Measurements from ENCODE around the gene RBM47. TPM values are rescaled to one million over a fixed set of nuclear protein-coding genes. Genes with fewer than 3 reads are reported as not detected.

RBM47 gene
- total and polyA plus RNA-seq, 8 donors, result 12.3 to 59.6 (median 32.4) TPM

DNA sequence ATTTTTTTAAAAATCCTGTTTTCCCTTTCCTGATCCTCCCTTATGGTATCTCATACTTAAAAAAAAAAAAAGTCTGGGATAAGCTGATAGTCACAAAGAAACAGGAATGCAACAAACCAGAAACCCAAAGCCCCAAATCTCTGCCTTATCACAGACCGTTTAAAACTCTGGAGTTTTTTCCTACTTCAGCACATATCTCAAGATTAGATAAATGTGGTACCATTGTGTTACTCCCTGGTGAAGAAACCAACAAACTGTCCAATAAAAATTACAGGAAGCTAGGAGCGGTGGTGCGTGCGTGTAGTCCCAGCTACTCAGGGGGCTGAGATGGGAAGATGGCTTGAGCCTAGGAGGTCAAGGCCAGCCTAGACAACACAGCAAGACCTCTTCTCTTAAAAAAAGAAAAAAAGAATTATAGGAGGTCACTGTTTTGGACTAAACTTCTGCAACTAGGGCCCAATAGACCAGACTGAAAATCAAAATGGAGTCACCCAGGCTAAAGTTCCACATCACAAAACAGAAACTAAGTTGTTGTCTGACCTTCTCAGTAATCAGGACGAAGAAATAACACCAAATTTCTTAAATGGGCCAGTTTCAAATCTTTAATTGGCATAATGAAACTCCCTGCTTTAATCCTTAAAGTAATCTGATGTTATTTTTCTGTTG is 51.9 kb downstream of the RBM47 start:
- H3K4me1 ChIP-seq, result peaks cover 4 to 34% (median 20%) of the 10 kb centered on the region in 3 donors
- H3K4me3 ChIP-seq, result peak overlapping the region in 2 of 4 donors; percentile 17 to 19
- FAIRE-seq (no peak), ATAC-seq (peak in 2 of 4 donors; percentile 1 to 2), DNase-seq (no peak)
- intact Hi-C loops (cut with DNase I), result no loop called here
- WGBS, 2 donors, result 46 to 58% methylated on average over 5 of the region's 5 CpGs
- no peaks in the 10 kb centered on the region for H3K36me3 ChIP-seq
- H3K27ac ChIP-seq, result peak overlapping the region; percentile 75 to 90 (median 84)
- no peaks in the 10 kb centered on the region for H3K9me3 ChIP-seq
- H3K27me3 ChIP-seq, result no peaks in the 10 kb centered on the region
- TF ChIP-seq CTCF (IDR thresholded peaks at IDR 0.05), result no peak

DNA sequence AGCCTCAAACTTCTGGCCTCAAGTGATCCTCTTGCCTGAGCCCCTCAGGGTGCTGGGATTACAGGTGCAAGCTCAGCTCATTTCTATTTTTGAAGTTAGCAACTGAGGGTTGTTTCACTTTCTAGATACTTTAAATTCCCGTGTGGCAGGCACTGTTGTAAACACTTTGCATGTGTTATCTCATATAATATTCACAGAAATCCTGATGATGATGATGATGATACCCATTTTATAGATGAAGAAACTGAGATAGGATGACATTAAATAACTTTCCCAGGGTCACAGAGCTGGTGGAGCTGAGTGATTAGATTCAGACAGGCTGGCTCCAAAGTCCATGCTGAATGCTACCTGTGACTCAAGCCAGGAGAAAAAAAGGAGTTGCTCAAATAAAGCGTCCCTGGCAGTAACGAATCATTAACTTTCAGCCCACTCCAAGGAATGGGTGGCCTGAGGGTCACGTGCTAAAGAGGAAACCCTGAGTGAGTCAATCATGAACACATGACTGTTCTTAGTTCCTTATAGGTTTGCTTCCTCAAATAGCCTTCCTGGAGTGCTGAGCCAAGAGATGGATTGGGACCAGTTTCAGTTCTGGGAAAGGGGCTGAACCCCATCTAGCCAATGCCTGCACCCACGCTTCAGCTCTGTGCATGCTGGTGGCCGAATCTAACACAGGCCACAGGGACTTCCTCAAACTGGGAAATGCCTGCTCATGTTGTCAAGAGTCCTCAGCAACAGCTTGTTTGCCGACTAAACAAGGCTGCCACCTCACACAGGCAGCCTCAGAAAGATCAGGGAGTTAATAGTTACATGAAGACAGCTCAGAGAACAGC is 52.8 kb downstream of the RBM47 start:
- ATAC-seq, result peak; percentile 91 to 95 (median 94)
- Histone ChIP-seq H3K27me3 (no peaks in the 10 kb centered on the region), H3K36me3 (no peaks in the 10 kb centered on the region), H3K9me3 (no peaks in the 10 kb centered on the region), H3K4me3 (peak overlapping the region in 2 of 4 donors; percentile 17 to 19), H3K27ac (peak overlapping the region; percentile 75 to 90 (median 84)), H3K4me1 (peaks cover 4 to 34% (median 20%) of the 10 kb centered on the region in 3 donors)
- intact Hi-C loops (cut with DNase I), result no loop called here
- peak; percentile 96 for FAIRE-seq
- no peak for TF ChIP-seq CTCF (IDR thresholded peaks at IDR 0.05)
- 1 to 3% methylated on average over 7 of the region's 7 CpGs for WGBS, 2 donors
- peak; percentile 74 to 94 (median 88) for DNase-seq

DNA sequence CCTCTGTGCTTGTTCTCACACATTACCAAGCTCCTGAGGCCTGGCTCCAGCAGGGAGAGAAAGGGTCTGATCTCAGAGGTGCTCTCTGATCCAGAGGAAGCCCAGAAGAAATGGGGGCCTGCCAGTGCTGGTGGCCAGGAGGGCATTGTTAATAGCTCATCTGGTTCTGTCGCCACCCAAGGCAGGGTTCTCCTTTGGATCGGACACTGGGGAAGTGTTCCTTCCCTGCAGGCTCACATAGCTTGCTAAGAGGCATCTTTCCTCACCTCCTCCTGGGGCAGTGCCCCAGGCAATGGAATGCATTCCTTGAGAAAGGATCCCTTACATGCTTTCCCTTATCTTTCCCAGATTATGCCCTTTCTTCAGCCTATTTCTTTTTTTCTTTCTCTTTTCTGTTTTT is 53.8 kb downstream of the RBM47 start:
- ATAC-seq (no peak), DNase-seq (no peak), FAIRE-seq (no peak)
- H3K4me1 ChIP-seq, result peaks cover 4 to 34% (median 20%) of the 10 kb centered on the region in 3 donors
- WGBS, 2 donors, result 89 to 93% methylated on average over 2 of the region's 2 CpGs
- H3K36me3 ChIP-seq, result no peaks in the 10 kb centered on the region
- no peaks in the 10 kb centered on the region for H3K9me3 ChIP-seq
- TF ChIP-seq CTCF (IDR thresholded peaks at IDR 0.05), result no peak
- no peaks in the 10 kb centered on the region for H3K27me3 ChIP-seq
- H3K27ac ChIP-seq, result peak overlapping the region in 3 of 4 donors; percentile 4 to 90 (median 90)
- H3K4me3 ChIP-seq, result no peak overlapping the region
- intact Hi-C loops (cut with DNase I), result no loop called here

DNA sequence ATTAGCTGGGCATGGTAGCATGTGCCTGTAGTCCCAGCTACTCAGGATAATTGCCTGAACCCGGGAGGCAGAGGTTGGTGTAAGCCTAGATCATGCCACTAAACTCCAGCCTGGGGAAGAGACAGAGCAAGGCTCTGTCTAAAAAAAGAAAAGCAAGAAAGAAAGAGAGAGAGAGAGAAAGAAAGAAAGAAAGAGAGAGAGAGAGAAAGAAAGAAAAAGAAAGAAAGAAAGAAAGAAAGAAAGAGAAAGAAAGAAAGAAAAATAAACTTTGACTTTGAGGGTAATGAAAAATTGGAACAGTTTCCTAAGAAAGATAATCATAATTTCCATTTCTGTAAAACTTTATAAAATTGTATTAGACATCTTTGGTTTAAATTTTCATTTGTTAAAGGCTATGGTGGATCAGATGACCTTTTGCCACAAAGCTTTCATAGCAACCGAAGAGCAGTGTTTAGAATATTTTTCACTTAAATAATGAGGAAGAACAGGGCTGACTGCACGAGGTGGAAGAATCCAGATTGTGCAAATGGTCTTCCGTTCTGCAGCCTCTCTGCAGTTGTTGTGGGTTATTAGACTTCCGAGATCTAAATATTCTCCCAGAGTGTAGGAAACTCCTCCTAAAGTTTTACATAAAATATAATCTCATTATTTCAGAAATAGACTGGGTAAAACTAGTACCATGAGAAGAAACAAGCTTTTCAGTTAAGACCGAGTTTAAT is 55.9 kb downstream of the RBM47 start:
- FAIRE-seq (no peak), DNase-seq (no peak), ATAC-seq (no peak)
- Histone ChIP-seq H3K36me3 (no peaks in the 10 kb centered on the region), H3K4me3 (no peak overlapping the region), H3K9me3 (no peaks in the 10 kb centered on the region), H3K27ac (peak overlapping the region in 1 of 4 donors; percentile 35), H3K4me1 (peaks cover 4 to 26% (median 20%) of the 10 kb centered on the region in 3 donors), H3K27me3 (no peaks in the 10 kb centered on the region)
- intact Hi-C loops (cut with DNase I), result no loop called here
- TF ChIP-seq CTCF (IDR thresholded peaks at IDR 0.05), result no peak
- WGBS, 2 donors, result 77 to 80% methylated on average over 6 of the region's 6 CpGs

Measured in pancreas (tissue), 10 donors.